Kasumi-1 (cell line): ENCODE measurements around the gene MED22.

ENCODE experiments used
- DNase-seq, 2 experiments: peaks; one replicate each; lab custom pipeline; 2025; lab: John Stamatoyannopoulos, UW

MED22 gene

GRCh38 chr9:133355881-133356357 is 8.0 kb upstream of the MED22 start:
- DNase-seq, result peak in 1 of 2 experiments; percentile 27

GRCh38 chr9:133354766-133355165 is 6.8 kb upstream of the MED22 start:
- DNase-seq, result no peak

GRCh38 chr9:133353548-133353947 is 5.6 kb upstream of the MED22 start:
- DNase-seq, result no peak

GRCh38 chr9:133352635-133353340 is 4.9 kb upstream of the MED22 start:
- DNase-seq, result no peak

GRCh38 chr9:133351908-133352634 is 4.1 kb upstream of the MED22 start:
- DNase-seq, result peak; percentile 79 to 80

- DNase-seq, result no peak
These were observed 3.6 kb upstream of the MED22 start for GRCh38 chr9:133351526-133351907.

- no peak for DNase-seq
These were observed 2.2 kb upstream of the MED22 start for GRCh38 chr9:133349965-133350616.

GRCh38 chr9:133348718-133349573 is 1.0 kb upstream of the MED22 start:
- no peak for DNase-seq

- peak in 1 of 2 experiments; percentile 27 for DNase-seq
These were observed 381 bp downstream of the MED22 start for GRCh38 chr9:133347515-133347984.

GRCh38 chr9:133346021-133346785 is 1.7 kb downstream of the MED22 start:
- no peak for DNase-seq

GRCh38 chr9:133345596-133345995 is 2.3 kb downstream of the MED22 start:
- DNase-seq, result no peak

- no peak for DNase-seq
These were observed 3.0 kb downstream of the MED22 start for GRCh38 chr9:133344979-133345378.

GRCh38 chr9:133344071-133344470 is 3.9 kb downstream of the MED22 start:
- no peak for DNase-seq

GRCh38 chr9:133342570-133342969 is 5.4 kb downstream of the MED22 start:
- no peak for DNase-seq

GRCh38 chr9:133342069-133342406 is 5.9 kb downstream of the MED22 start:
- DNase-seq, result no peak

GRCh38 chr9:133341369-133342068 is 6.4 kb downstream of the MED22 start:
- peak; percentile 47 to 49 for DNase-seq

- DNase-seq, result no peak
These were observed 7.0 kb downstream of the MED22 start for GRCh38 chr9:133340916-133341315.

GRCh38 chr9:133340256-133340655 is 7.7 kb downstream of the MED22 start:
- peak; percentile 59 to 64 for DNase-seq

GRCh38 chr9:133339641-133340040 is 8.3 kb downstream of the MED22 start:
- DNase-seq, result no peak
